GM12865 (cell line): ENCODE measurements around the gene RTP5.

Source experiments
- DNase-seq: peaks from one replicate; pipeline ENCODE4 v3.0.0; 2010; ENCODE audit warnings: low read depth
- H3K4me3 ChIP-seq: 2 replicates; pipeline ENCODE4 v1.5.1; 2011; ENCODE audit warnings: mild to moderate bottlenecking, low read depth, low read length, control low read depth
- TF ChIP-seq, protein P1 (sequence below): IDR thresholded peaks from 2 replicates; pipeline ENCODE4 v1.5.1; 2011; ENCODE audit warnings: low read length, control low read depth, low read depth, inconsistent platforms; ENCODE audit not compliant: insufficient read depth; ENCODE audit errors: missing control alignments

RTP5 gene

DNA sequence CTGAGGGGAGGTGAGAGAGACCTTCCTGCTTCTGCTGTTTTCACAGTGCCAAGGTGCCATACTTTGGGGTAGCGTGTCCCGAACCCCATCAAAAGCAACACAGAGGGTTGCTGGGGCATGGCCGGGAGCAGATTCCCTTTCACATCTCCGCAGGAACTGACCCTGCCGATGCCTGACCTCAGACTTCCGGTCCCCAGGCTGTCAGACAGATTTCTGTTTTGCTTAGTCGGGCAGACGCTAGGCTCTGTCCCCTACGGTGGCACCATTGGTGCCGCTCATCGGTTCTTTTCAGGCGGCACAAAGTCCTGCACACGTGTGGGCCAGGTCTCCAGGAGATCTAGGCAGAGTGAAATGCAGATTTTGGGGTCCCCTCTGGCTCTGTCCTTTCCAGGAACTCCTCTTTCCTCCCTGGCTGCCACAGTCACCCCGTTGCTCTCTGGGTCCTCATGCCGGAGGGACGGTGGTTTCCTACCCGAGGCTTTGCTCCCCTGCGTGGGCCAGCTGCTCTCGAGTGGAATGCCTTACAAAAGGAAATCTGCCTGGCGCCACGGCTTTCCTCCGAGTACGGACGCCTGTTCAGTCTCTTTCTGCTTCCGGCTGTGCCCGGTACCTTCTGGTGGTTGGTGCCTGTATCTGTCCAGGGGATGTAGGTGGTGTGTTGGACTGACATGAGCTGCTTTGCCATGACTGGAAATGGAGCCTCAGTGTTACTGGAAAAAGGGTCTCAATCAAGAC is 39.3 kb downstream of the RTP5 start:
- no peak overlapping the region for H3K4me3 ChIP-seq
- no peak for DNase-seq
- TF ChIP-seq, protein P1, sequence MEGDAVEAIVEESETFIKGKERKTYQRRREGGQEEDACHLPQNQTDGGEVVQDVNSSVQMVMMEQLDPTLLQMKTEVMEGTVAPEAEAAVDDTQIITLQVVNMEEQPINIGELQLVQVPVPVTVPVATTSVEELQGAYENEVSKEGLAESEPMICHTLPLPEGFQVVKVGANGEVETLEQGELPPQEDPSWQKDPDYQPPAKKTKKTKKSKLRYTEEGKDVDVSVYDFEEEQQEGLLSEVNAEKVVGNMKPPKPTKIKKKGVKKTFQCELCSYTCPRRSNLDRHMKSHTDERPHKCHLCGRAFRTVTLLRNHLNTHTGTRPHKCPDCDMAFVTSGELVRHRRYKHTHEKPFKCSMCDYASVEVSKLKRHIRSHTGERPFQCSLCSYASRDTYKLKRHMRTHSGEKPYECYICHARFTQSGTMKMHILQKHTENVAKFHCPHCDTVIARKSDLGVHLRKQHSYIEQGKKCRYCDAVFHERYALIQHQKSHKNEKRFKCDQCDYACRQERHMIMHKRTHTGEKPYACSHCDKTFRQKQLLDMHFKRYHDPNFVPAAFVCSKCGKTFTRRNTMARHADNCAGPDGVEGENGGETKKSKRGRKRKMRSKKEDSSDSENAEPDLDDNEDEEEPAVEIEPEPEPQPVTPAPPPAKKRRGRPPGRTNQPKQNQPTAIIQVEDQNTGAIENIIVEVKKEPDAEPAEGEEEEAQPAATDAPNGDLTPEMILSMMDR, result no peak

DNA sequence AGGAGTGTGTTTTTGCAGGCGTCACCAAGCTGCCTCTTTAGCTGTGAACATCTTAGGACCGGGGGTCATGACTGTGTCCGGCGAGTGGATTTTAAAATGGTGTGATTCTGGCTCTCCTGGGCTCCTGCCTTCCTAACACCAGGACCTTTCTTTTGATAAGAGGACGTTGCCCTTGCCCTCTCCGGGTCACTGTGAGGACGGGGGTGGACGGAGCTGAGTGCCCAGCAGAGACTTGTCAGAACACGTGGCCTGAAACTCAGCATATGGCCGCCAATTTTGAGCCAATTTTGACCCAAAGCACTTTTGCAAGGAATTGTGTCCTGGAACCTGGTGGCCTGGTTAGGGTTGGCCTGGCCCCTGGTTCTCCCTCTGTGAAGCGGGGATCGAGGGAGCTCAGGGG is 40.2 kb downstream of the RTP5 start:
- DNase-seq, result no peak
- no peak overlapping the region for H3K4me3 ChIP-seq
- TF ChIP-seq, protein P1, result no peak

DNA sequence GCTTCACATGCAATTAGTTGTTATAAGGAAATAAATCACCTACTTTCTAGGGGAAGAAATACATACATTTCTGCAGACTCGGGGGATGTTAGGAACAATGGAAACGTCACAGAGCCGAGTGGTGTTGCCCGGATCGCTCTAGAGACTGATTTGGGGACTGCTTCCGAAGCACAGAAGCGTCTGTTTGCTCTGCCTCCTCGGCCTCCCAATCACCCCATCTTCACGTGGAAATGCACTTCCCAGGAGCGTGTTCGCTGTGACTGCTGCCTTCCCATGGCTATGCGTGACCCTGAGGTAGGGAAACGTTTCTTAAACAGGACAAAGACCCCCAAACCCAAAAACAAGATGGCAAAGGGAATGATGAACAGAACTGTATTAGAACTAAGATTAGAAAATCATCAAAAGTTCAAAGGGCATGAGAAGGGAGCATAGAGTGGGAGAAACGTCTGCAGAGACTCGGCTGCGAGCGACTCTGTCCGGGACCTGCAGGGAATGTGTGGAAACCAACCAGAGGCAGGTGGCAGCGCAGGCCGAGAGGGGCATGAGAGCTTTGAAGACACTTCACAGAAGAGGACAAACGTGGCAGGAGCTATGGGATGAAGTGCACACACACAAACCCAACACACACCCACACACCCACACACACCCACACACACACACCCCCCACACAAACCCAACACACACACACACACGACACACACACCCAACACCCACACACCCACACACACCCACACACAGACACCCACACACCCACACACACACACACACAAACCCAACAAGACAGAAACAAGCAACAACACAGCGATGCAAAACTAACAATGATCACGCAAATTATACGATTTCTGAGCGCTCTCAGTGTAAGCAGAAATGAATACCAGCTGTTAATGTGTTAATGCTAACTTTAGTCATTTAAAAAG is 41.3 kb downstream of the RTP5 start:
- TF ChIP-seq, protein P1, result no peak

DNA sequence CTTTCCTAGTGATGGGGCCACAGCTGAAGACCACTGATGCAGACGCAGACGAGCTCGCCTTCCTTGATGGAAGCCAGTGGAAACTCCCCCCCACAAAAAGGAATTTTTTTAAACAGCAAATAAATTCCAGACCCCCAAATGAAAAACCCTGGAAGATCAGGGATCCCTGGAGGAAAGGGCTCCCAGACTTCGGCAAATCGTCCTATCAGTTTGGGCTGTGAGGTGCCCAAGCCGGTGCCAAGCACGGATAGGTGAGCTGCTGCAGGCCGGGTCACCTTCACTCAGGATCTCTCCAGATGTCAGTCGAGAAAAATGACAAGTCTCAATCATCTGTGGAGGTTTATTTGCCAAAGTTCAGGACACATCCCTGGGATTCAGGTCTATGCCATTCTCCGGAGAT is 42.0 kb downstream of the RTP5 start:
- DNase-seq, result no peak
- TF ChIP-seq, protein P1, result no peak
- H3K4me3 ChIP-seq, result no peak overlapping the region

More for the DNA sequence above, 41.3 kb downstream of the RTP5 start:
- H3K4me3 ChIP-seq, result no peak overlapping the region
- no peak for DNase-seq

DNA sequence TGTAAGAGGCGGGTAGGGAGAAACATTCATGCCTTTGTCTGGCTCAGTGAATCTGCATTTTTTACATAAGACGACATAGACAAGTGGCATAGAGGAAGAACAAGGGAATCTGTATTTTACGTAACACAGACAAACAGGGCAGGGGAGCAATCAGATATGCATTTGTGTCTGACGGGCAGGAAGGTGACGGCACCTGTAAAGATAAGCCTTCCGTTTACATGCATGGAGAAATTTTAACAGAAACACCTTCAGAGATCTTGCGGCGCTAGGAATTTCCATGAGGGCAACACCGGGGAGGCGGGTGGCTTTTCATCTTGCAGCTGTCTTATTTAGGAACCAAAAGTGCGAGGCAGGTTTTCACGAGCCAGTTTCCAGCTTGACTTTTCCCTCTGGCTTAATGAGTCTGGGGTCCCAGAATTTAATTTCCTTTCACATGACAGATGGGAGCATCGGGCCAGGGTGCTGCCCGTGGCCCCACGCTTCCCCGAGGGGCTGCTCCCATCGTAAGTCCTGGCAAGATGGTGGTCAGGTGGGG is 42.6 kb downstream of the RTP5 start:
- no peak for DNase-seq
- no peak overlapping the region for H3K4me3 ChIP-seq
- TF ChIP-seq, protein P1, result no peak

DNA sequence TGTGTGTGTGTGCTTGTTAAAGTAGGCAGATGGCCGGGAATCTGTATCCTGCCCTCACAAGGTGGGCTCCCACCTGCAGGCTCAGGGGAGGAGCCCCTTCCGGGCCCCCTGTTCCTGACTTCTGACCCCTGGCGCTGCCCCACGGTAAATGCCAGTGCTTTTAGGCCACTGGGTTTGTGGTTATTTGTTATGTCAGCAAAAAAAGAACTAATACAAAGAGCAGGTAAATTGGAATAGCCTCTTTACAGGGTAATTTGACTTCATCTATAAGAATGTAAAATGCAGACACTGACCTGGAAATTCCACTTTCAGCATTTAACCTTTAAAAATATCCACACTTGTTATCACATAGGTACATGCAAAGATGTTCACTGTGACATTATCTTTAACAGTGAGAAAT is 44.2 kb downstream of the RTP5 start:
- TF ChIP-seq, protein P1, result no peak
- no peak overlapping the region for H3K4me3 ChIP-seq
- DNase-seq, result no peak
